CD14-positive monocyte (primary cell): Measurements from ENCODE around the gene PFDN2. TPM values are rescaled to one million over a fixed set of nuclear protein-coding genes. Genes with fewer than 3 reads are reported as not detected.

Experiments used
- DNase-seq, 3 donors: peaks; one replicate each; pipeline ENCODE4 v3.0.0-alpha.2; 2011 to 2022
- H2AFZ ChIP-seq: 2 replicates; pipeline ENCODE4 v1.6.0; 2012; ENCODE audit warnings: mild to moderate bottlenecking, low read depth, low read length, inconsistent platforms; ENCODE audit not compliant: insufficient read depth, poor library complexity, severe bottlenecking
- H3K27ac ChIP-seq, 2 donors: 1 replicate in 1 of 2; 2 replicates in 1 of 2; pipeline ENCODE4 v1.5.1; 2012 to 2013; ENCODE audit warnings: low read length in 2 of 2, control low read depth in 1 of 2, inconsistent platforms in 1 of 2, low read depth in 1 of 2, mild to moderate bottlenecking in 1 of 2
- H3K27me3 ChIP-seq, 2 donors: one replicate each; pipeline versions ENCODE4 v1.6.0 to v1.6.1; 2011 to 2013; ENCODE audit warnings: low read length in 2 of 2; ENCODE audit not compliant: control insufficient read depth in 2 of 2, insufficient read depth in 2 of 2
- H3K36me3 ChIP-seq, 2 donors: replicated peaks in 1 of 2; 1 replicate in 1 of 2; 2 replicates in 1 of 2; pipeline versions ENCODE4 v1.5.1 to v1.6.1; 2012 to 2013; ENCODE audit warnings: low read length in 2 of 2, control low read depth in 1 of 2, inconsistent platforms in 1 of 2, mild to moderate bottlenecking in 1 of 2; ENCODE audit not compliant: insufficient read depth in 2 of 2, control insufficient read depth in 1 of 2
- H3K4me1 ChIP-seq, 2 donors: 1 replicate in 1 of 2; 2 replicates in 1 of 2; pipeline versions ENCODE4 v1.5.1 to v1.6.1; 2012 to 2013; ENCODE audit warnings: low read length in 2 of 2, control low read depth in 1 of 2, inconsistent platforms in 1 of 2, mild to moderate bottlenecking in 1 of 2, moderate library complexity in 1 of 2; ENCODE audit not compliant: insufficient read depth in 2 of 2, control insufficient read depth in 1 of 2
- H3K4me2 ChIP-seq: replicated peaks from 2 replicates; pipeline ENCODE3; 2012; ENCODE audit warnings: low read length, moderate library complexity, mild to moderate bottlenecking; ENCODE audit not compliant: poor library complexity, severe bottlenecking; ENCODE audit errors: extremely low read depth
- H3K4me3 ChIP-seq, 3 experiments: fragments of 200-600 bp in 1 of 3; sonication (generic) in 1 of 3; replicated peaks in 1 of 3; 1 replicate in 2 of 3; 2 replicates in 1 of 3; pipeline ENCODE4 v1.5.1; 2011 to 2013; ENCODE audit warnings: low read length in 3 of 3, mild to moderate bottlenecking in 3 of 3, control low read depth in 2 of 3, low read depth in 2 of 3, inconsistent platforms in 1 of 3, moderate library complexity in 1 of 3
- H3K79me2 ChIP-seq: 2 replicates; pipeline ENCODE4 v1.6.0; 2012; ENCODE audit warnings: mild to moderate bottlenecking, control low read depth, inconsistent platforms, low read length, moderate library complexity; ENCODE audit not compliant: insufficient read depth
- H3K9ac ChIP-seq: 2 replicates; pipeline ENCODE4 v1.6.0; 2017; ENCODE audit warnings: low read length, mild to moderate bottlenecking; ENCODE audit not compliant: insufficient read depth, poor library complexity, severe bottlenecking
- H3K9me3 ChIP-seq, 2 donors: replicated peaks in 1 of 2; 1 replicate in 1 of 2; 2 replicates in 1 of 2; pipeline versions ENCODE4 v1.5.1 to v1.6.1; 2012 to 2013; ENCODE audit warnings: low read length in 2 of 2, control low read depth in 1 of 2; ENCODE audit not compliant: control insufficient read depth in 1 of 2, insufficient read depth in 1 of 2
- H4K20me1 ChIP-seq: 2 replicates; pipeline ENCODE4 v1.6.0; 2012; ENCODE audit warnings: mild to moderate bottlenecking, low read length, control low read depth, moderate library complexity; ENCODE audit not compliant: insufficient read depth
- H3K27ac Mint-ChIP-seq, 7 donors: one replicate each; pipeline ENCODE4 v1.8.0; 2020; ENCODE audit warnings: mild to moderate bottlenecking in 7 of 7, mixed read lengths in 7 of 7, moderate library complexity in 6 of 7, inconsistent platforms in 2 of 7
- H3K27me3 Mint-ChIP-seq, 3 donors: one replicate each; pipeline ENCODE4 v1.8.0; 2021 to 2022; ENCODE audit warnings: low read depth in 3 of 3, mild to moderate bottlenecking in 3 of 3, mixed read lengths in 3 of 3, moderate library complexity in 3 of 3, inconsistent platforms in 1 of 3
- H3K36me3 Mint-ChIP-seq, 2 donors: one replicate each; pipeline ENCODE4 v1.8.0; 2020; ENCODE audit warnings: mixed read lengths in 2 of 2, inconsistent platforms in 1 of 2, mild to moderate bottlenecking in 1 of 2
- H3K4me1 Mint-ChIP-seq: one replicate; pipeline ENCODE4 v1.8.0; 2020; ENCODE audit warnings: mild to moderate bottlenecking, mixed read lengths
- H3K4me3 Mint-ChIP-seq, 2 donors: one replicate each; pipeline ENCODE4 v1.8.0; 2020; ENCODE audit warnings: mild to moderate bottlenecking in 2 of 2, mixed read lengths in 2 of 2, moderate library complexity in 1 of 2
- H3K9me3 Mint-ChIP-seq, 7 donors: one replicate each; pipeline ENCODE4 v1.8.0; 2020 to 2022; ENCODE audit warnings: mixed read lengths in 7 of 7, mild to moderate bottlenecking in 6 of 7, moderate library complexity in 6 of 7, inconsistent platforms in 2 of 7
- CTCF ChIP-seq: fragments of 200-600 bp; IDR thresholded peaks from one replicate; pipeline ENCODE4 v1.8.0; 2022; ENCODE audit warnings: antibody characterized with exemption, mild to moderate bottlenecking
- WGBS: methylation state at CpG from one replicate; pipeline ENCODE4 v1.1.5; 2013; ENCODE audit warnings: missing lambda C conversion rate; ENCODE audit not compliant: insufficient coverage; 5-methylcytosine and 5-hydroxymethylcytosine counted together
- intact Hi-C, 2 donors: fragments of 100-400 bp; cut with micrococcal nuclease; formaldehyde crosslinking; loops; one replicate each; pipeline versions ENCODE4 v1.15.0 to v1.15.1; 2023
- polyA plus RNA-seq, 3 donors: library from polyadenylated mRNA; depleted of rRNA in 1 of 3; unstranded in 2 of 3; stranded (reverse) in 1 of 3; fragments of 300-500 nt in 2 of 3; fragments of >200 nt in 1 of 3; fragmentation: Illumina TruSeq in 2 of 3; gene quantifications; 1 replicate in 2 of 3; 2 replicates in 1 of 3; pipeline ENCODE4 v1.2.3, GENCODE V29; 2012 to 2021

PFDN2 gene
- polyA plus RNA-seq, 3 donors: 59.1 to 80.7 (median 65.6) TPM

DNA sequence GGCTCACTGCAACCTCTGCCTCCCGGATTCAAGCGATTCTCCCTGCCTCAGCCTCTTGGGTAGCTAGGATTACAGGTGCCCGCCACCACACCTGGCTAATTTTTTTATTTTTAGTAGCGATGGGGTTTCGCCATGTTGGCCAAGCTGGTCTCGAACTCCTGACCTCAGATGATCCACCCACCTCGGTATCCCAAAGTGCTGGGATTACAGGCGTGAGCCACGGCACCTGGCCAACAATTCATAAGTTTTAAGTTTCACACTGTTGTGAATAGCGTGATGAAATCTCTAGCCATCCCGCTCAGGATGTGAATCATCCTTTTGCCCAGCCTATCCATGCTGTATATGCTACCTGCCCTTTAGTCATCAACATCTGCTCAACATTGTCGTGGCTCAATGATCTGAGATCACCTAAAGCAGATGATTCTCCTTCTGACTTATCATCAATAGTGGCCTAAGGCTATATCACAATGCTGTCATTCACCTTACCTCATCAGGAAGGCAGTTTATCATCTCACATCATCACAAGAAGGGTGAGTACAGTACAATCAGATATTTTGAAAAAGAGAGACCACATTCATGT lies 2.6 kb downstream of the PFDN2 start:
- Histone ChIP-seq H3K9me3 (no peaks in the 10 kb centered on the region), H4K20me1 (peaks cover 61% of the 10 kb centered on the region), H3K4me3 (no peak overlapping the region), H3K79me2 (peaks cover 100% of the 10 kb centered on the region), H3K4me1 (peaks cover 60 to 84% of the 10 kb centered on the region in 2 donors), H2AFZ (no peak overlapping the region), H3K27me3 (no peaks in the 10 kb centered on the region), H3K4me2 (no peak overlapping the region), H3K9ac (no peak overlapping the region), H3K27ac (peak overlapping the region in 1 of 2 donors; percentile 50), H3K36me3 (peaks cover under 1 to 8% of the 10 kb centered on the region in 2 donors)
- DNase-seq: peak; percentile 37 to 71 (median 52)
- intact Hi-C loops: loop anchor here in 1 of 2 donors (5.0 kb wide), 2 partner anchors 37 to 48 kb away; partner anchors contain the start of genes ARHGAP30 and UFC1
- Mint-ChIP-seq H3K4me1 (peaks cover 82% of the 10 kb centered on the region), H3K27me3 (no peaks in the 10 kb centered on the region), H3K9me3 (no peaks in the 10 kb centered on the region), H3K4me3 (no peak overlapping the region), H3K36me3 (peaks cover 8 to 23% of the 10 kb centered on the region in 2 donors), H3K27ac (peak overlapping the region in 5 of 7 donors; percentile 11 to 46 (median 40))
- WGBS: 63% methylated on average over 12 of the region's 12 CpGs
- TF ChIP-seq CTCF: no peak

DNA sequence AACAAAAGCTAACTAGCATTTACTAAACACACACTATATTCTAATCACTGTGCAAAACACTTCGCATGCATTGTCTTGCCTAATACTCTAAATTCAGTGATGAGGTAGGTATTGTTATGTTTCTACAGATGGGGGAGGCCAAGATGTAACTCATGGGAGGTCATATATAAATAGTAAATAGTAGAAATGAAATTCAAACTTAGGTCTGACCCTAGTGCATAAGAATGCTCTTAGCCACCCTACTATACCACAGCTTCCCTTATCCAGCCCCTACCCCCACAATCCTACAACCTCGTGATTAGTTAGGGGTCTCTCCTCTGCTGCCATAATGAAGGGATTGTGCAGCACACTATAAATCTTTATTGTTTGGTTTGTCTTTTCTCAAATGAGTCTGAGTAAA lies 3.3 kb downstream of the PFDN2 start:
- Mint-ChIP-seq H3K27ac (peak overlapping the region in 3 of 7 donors; percentile 55 to 68 (median 60)), H3K27me3 (no peaks in the 10 kb centered on the region), H3K9me3 (no peaks in the 10 kb centered on the region), H3K36me3 (peaks cover 8 to 24% of the 10 kb centered on the region in 2 donors), H3K4me3 (no peak overlapping the region), H3K4me1 (peaks cover 75% of the 10 kb centered on the region)
- Histone ChIP-seq H3K27ac (peak overlapping the region in 1 of 2 donors; percentile 50), H3K4me3 (no peak overlapping the region), H3K36me3 (peaks cover 0 to 9% of the 10 kb centered on the region in 2 donors), H3K4me2 (no peak overlapping the region), H3K9me3 (no peaks in the 10 kb centered on the region), H3K79me2 (peaks cover 100% of the 10 kb centered on the region), H3K9ac (no peak overlapping the region), H3K4me1 (peaks cover 54 to 77% of the 10 kb centered on the region in 2 donors), H3K27me3 (no peaks in the 10 kb centered on the region), H4K20me1 (peaks cover 68% of the 10 kb centered on the region), H2AFZ (no peak overlapping the region)
- DNase-seq: no peak
- intact Hi-C loops: no loop called here
- TF ChIP-seq CTCF: no peak
- no CpG with 5 or more reads among the region's 2 CpGs for WGBS
